Loucy (cell line): Measurements from ENCODE around the gene SELENOM.

Experiments used
- H2AFZ ChIP-seq: fragments of 200-600 bp; sonication (generic); 2 replicates; pipeline ENCODE4 v1.6.0; 2016; ENCODE audit warnings: antibody characterized with exemption, mild to moderate bottlenecking, low read length, moderate library complexity
- H3F3A ChIP-seq: fragments of 200-600 bp; 2 replicates; pipeline ENCODE4 v1.6.0; 2016; ENCODE audit warnings: antibody characterized with exemption, low read depth, mild to moderate bottlenecking
- H3K27me3 ChIP-seq: fragments of 200-600 bp; sonication (generic); 2 replicates; pipeline ENCODE4 v1.6.1; 2014; ENCODE audit warnings: low read length, mild to moderate bottlenecking; ENCODE audit not compliant: insufficient read depth, poor library complexity, severe bottlenecking
- H3K36me3 ChIP-seq: fragments of 200-600 bp; sonication (generic); 2 replicates; pipeline ENCODE4 v1.6.1; 2016; ENCODE audit warnings: low read length; ENCODE audit not compliant: insufficient read depth
- H3K4me1 ChIP-seq: fragments of 200-600 bp; sonication (generic); 2 replicates; pipeline ENCODE4 v1.5.1; 2014; ENCODE audit warnings: low read length, mild to moderate bottlenecking; ENCODE audit not compliant: insufficient read depth, poor library complexity, severe bottlenecking
- H3K4me2 ChIP-seq: fragments of 200-600 bp; sonication (generic); 2 replicates; pipeline ENCODE4 v1.6.0; 2014; ENCODE audit warnings: antibody characterized with exemption, low read length, low read depth, mild to moderate bottlenecking; ENCODE audit not compliant: poor library complexity, severe bottlenecking
- H3K4me3 ChIP-seq: fragments of 200-600 bp; sonication (generic); 2 replicates; pipeline ENCODE4 v1.5.1; 2014; ENCODE audit warnings: low read length, mild to moderate bottlenecking, mixed read lengths; ENCODE audit not compliant: poor library complexity, severe bottlenecking
- H3K79me2 ChIP-seq: fragments of 200-600 bp; sonication (generic); 2 replicates; pipeline ENCODE4 v1.6.1; 2014; ENCODE audit warnings: low read length; ENCODE audit not compliant: insufficient read depth
- H3K9ac ChIP-seq: fragments of 200-600 bp; sonication (generic); 2 replicates; pipeline ENCODE4 v1.6.0; 2014; ENCODE audit warnings: mild to moderate bottlenecking, low read depth, low read length, moderate library complexity; ENCODE audit not compliant: poor library complexity, severe bottlenecking
- H3K9me2 ChIP-seq: fragments of 200-600 bp; sonication (generic); replicated peaks from 2 replicates; pipeline ENCODE4 v1.6.1; 2016; ENCODE audit warnings: low read depth, low read length, mixed read lengths
- H3K9me3 ChIP-seq: fragments of 200-600 bp; sonication (generic); 2 replicates; pipeline ENCODE4 v1.6.1; 2014; ENCODE audit warnings: mild to moderate bottlenecking, antibody characterized with exemption, low read length, low read depth; ENCODE audit not compliant: insufficient read depth
- H4K20me1 ChIP-seq: fragments of 200-600 bp; sonication (generic); 2 replicates; pipeline ENCODE4 v1.6.0; 2014; ENCODE audit warnings: antibody characterized with exemption, low read length, mild to moderate bottlenecking; ENCODE audit not compliant: insufficient read depth, poor library complexity, severe bottlenecking
- EZH2phosphoT487 ChIP-seq: fragments of 200-600 bp; IDR thresholded peaks from 2 replicates; pipeline ENCODE4 v1.6.1; 2018; ENCODE audit warnings: antibody characterized with exemption, mild to moderate bottlenecking, moderate library complexity, borderline replicate concordance
- TF ChIP-seq, protein P1 (sequence below): fragments of 200-600 bp; sonication (generic); conservative IDR thresholded peaks from 2 replicates; pipeline ENCODE4 v1.5.1; 2014; ENCODE audit warnings: mild to moderate bottlenecking, antibody characterized with exemption, low read length

Gene SELENOM

GRCh38 chr22:31103899-31104694, 3.3 kb downstream of the SELENOM start:
- Histone ChIP-seq H2AFZ (no peak overlapping the region), H3F3A (no peaks in the 10 kb centered on the region)
- TF ChIP-seq, protein P1, sequence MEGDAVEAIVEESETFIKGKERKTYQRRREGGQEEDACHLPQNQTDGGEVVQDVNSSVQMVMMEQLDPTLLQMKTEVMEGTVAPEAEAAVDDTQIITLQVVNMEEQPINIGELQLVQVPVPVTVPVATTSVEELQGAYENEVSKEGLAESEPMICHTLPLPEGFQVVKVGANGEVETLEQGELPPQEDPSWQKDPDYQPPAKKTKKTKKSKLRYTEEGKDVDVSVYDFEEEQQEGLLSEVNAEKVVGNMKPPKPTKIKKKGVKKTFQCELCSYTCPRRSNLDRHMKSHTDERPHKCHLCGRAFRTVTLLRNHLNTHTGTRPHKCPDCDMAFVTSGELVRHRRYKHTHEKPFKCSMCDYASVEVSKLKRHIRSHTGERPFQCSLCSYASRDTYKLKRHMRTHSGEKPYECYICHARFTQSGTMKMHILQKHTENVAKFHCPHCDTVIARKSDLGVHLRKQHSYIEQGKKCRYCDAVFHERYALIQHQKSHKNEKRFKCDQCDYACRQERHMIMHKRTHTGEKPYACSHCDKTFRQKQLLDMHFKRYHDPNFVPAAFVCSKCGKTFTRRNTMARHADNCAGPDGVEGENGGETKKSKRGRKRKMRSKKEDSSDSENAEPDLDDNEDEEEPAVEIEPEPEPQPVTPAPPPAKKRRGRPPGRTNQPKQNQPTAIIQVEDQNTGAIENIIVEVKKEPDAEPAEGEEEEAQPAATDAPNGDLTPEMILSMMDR: no peak
- TF ChIP-seq EZH2phosphoT487: no peak

DNA sequence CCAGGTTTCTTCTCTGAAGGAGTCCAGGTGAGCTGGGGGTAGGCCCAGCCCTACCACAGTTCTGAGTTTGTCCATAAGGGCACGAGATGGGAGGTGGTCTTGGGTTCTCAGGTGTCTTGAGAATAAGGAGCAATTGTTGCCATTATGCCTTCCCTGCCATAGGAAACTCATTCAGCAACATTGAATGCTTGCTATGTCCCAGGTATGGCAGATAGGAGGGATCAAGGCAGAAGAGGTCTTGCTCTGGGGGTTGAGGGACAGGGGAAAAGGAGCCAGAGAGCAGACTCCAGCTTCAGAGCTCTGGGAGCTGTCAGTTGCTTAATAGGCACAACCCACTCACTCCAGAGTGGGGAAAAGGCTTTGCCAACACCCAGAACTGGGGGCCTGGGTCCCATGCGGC, 4.3 kb downstream of the SELENOM start:
- H3K36me3 ChIP-seq: peaks cover 14% of the 10 kb centered on the region; the same call in 1 of the 2 replicates
- TF ChIP-seq EZH2phosphoT487: no peak
- TF ChIP-seq, protein P1: no peak
- no peaks in the 10 kb centered on the region for H3F3A ChIP-seq
- no peaks in the 10 kb centered on the region for H4K20me1 ChIP-seq
- no peak overlapping the region for H2AFZ ChIP-seq
- no peak overlapping the region for H3K4me2 ChIP-seq
- peaks cover 3% of the 10 kb centered on the region for H3K4me1 ChIP-seq
- no peak overlapping the region for H3K4me3 ChIP-seq
- H3K27me3 ChIP-seq: no peaks in the 10 kb centered on the region
- H3K79me2 ChIP-seq: no peaks in the 10 kb centered on the region
- H3K9ac ChIP-seq: no peak overlapping the region
- no peaks in the 10 kb centered on the region for H3K9me2 ChIP-seq
- H3K9me3 ChIP-seq: no peaks in the 10 kb centered on the region

More at GRCh38 chr22:31103899-31104694, 3.3 kb downstream of the SELENOM start:
- peaks cover 3% of the 10 kb centered on the region for H3K4me1 ChIP-seq
- H4K20me1 ChIP-seq: no peaks in the 10 kb centered on the region
- H3K27me3 ChIP-seq: no peaks in the 10 kb centered on the region
- H3K9me2 ChIP-seq: no peaks in the 10 kb centered on the region
- H3K9me3 ChIP-seq: no peaks in the 10 kb centered on the region
- no peak overlapping the region for H3K4me3 ChIP-seq
- peaks cover 11% of the 10 kb centered on the region; the same call in 1 of the 2 replicates for H3K36me3 ChIP-seq
- no peak overlapping the region for H3K9ac ChIP-seq
- H3K79me2 ChIP-seq: no peaks in the 10 kb centered on the region
- H3K4me2 ChIP-seq: no peak overlapping the region

DNA sequence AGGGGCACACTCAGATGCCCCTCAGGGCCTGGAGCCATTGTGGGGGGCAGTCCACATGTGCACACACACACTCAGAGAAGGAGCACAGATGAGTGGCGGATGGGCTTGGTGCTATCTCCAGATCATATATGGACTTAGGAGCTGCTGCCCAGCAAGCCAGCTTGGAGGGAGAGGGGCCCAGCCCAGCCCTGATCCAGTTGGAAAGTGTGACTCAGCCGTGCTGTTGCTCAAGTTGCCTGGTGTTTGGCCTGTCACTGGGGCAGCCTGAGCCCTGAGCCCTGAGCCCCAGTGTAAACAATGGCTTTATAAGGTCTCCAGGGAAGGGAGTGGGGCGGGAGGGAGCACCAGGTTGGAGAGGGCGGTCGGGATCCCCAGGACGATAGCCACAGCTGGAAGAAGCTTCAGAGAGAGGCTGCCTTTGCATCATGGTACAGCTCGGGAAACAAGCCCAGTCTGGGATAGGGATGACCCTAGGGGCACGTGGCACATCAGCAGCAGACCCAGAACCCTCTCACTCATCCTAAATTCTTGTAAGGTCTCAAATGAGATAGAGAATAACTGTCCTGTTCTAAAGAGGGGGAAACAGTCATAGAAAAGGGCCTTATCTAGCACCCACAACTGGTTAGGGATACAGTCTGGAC, 4.8 kb downstream of the SELENOM start:
- no peaks in the 10 kb centered on the region for H3K9me2 ChIP-seq
- H3K9ac ChIP-seq: no peak overlapping the region
- H3K79me2 ChIP-seq: no peaks in the 10 kb centered on the region
- no peaks in the 10 kb centered on the region for H3K27me3 ChIP-seq
- H3K4me2 ChIP-seq: no peak overlapping the region
- no peaks in the 10 kb centered on the region for H3K9me3 ChIP-seq
- no peaks in the 10 kb centered on the region for H3F3A ChIP-seq
- H3K4me1 ChIP-seq: peaks cover 3% of the 10 kb centered on the region
- H4K20me1 ChIP-seq: no peaks in the 10 kb centered on the region
- H2AFZ ChIP-seq: no peak overlapping the region
- H3K36me3 ChIP-seq: peaks cover 14% of the 10 kb centered on the region; the same call in 1 of the 2 replicates
- TF ChIP-seq, protein P1: no peak
- no peak for TF ChIP-seq EZH2phosphoT487
- H3K4me3 ChIP-seq: no peak overlapping the region
